ENCODE measurements around the gene PADI2. TPM values are rescaled to one million over a fixed set of nuclear protein-coding genes. Genes with fewer than 3 reads are reported as not detected.

PADI2 gene
- total and polyA plus RNA-seq, 2 donors (not counting 1 experiment from before 2014, with no cell fraction given), result 0.25 to 14.2 TPM

DNA sequence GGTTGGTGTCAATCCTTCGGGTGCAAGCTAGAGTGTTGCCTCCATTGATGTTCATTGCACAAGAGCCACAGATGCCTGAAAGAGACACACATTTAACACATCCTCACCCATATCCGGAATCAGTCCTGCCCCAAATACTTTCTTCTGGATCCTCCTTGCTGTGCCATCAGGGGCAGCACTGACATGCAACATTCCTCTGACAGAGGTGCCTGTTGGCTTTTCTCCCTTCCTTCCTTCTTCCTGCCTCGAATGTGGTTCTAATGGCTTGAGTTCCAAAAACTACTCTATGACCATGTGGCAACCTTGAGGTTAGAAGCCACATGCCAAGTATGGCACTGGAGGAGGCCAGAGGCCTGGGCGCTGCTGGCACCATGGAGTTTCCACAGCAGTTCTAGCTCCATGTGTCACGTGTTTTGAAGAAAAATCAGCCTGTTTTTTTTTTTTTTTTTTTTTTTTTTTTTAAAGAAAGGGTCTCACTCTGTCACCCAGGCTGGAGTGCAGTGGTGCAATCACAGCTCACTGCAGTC, 90.5 kb downstream of the PADI2 start:
- Histone ChIP-seq H4K20me1 (ENCODE audit: control insufficient read depth, insufficient read depth, low read length, poor library complexity, severe bottlenecking) (peaks cover 10% of the 10 kb centered on the region), H3K79me2 (ENCODE audit: control insufficient read depth, insufficient read depth, low read length) (peaks cover 4% of the 10 kb centered on the region), H3K9ac (ENCODE audit: low read length) (no peak overlapping the region), H3K36me3 (replicated peaks in 1 of 2; ENCODE audit: control extremely low read depth in 1 of 2, control insufficient read depth in 1 of 2, extremely low read depth in 1 of 2, insufficient read depth in 2 of 2, low read length in 1 of 2) (peaks cover 13 to 77% of the 10 kb centered on the region in 2 experiments), H3K27ac (ENCODE audit: low read length in 2 of 2) (no peak overlapping the region), H3K4me3 (ENCODE audit: control extremely low read depth in 1 of 5, extremely low read depth in 1 of 5, insufficient read depth in 1 of 5, low read depth in 2 of 5, low read length in 4 of 5) (no peak overlapping the region), H2AFZ (ENCODE audit: insufficient read depth, low read depth, low read length, poor library complexity, severe bottlenecking) (no peak overlapping the region), H3K9me3 (ENCODE audit: control extremely low read depth in 1 of 3, control insufficient read depth in 2 of 3, insufficient read depth in 1 of 3, low read length in 2 of 3) (no peaks in the 10 kb centered on the region), H3K27me3 (replicated peaks in 1 of 4; ENCODE audit: control extremely low read depth in 1 of 4, control insufficient read depth in 3 of 4, insufficient read depth in 4 of 4, low read length in 3 of 4) (no peaks in the 10 kb centered on the region), H3K4me1 (ENCODE audit: control insufficient read depth in 2 of 2, insufficient read depth in 2 of 2, low read length in 2 of 2) (no peaks in the 10 kb centered on the region), H3K4me2 (replicated peaks; ENCODE audit: low read depth, low read length, poor library complexity, severe bottlenecking) (no peak overlapping the region)
- WGBS (ENCODE audit: insufficient coverage), result 92% methylated on average over 2 of the region's 5 CpGs
- H3K27ac Mint-ChIP-seq, result no peak overlapping the region
- H3K4me1 Mint-ChIP-seq, result no peaks in the 10 kb centered on the region
- DNase-seq (no peak), ATAC-seq (ENCODE audit: low read depth) (no peak)
- TF ChIP-seq EZH2 (IDR thresholded peaks at IDR 0.05; ENCODE audit: borderline replicate concordance, insufficient read depth, low read depth, low read length, poor library complexity, severe bottlenecking) (no peak), CTCF (IDR thresholded peaks at IDR 0.05) (no peak)
- no peaks in the 10 kb centered on the region for H3K27me3 Mint-ChIP-seq
- intact Hi-C loops (cut with micrococcal nuclease), result no loop called here
- ChIA-PET CTCF (no interaction called here), POLR2A (no interaction called here)
- no peak overlapping the region for H3K4me3 Mint-ChIP-seq
- H3K9me3 Mint-ChIP-seq (ENCODE audit: insufficient read depth), result no peaks in the 10 kb centered on the region

DNA sequence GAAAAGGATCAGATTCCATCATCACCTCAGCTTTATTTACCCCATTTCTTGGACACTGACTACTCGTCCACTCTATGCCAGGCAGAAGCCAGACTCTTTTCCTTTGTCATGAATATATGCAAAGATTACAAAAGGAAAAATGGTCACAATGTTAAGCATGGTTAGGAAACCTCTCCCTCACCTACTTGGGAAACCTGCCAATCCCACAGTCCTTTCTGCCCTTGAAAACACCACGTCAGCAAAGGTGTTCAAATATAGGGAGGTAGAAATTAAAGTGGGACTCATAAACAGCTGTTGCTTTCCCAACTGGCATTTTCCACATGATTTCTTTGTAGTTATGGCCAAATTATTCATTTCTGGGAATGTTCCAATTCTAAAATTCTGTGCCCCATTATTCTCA, 91.4 kb downstream of the PADI2 start:
- H3K36me3 ChIP-seq (replicated peaks in 1 of 2; ENCODE audit: control extremely low read depth in 1 of 2, control insufficient read depth in 1 of 2, extremely low read depth in 1 of 2, insufficient read depth in 2 of 2, low read length in 1 of 2), result peaks cover 10 to 77% of the 10 kb centered on the region in 2 experiments
- no peak overlapping the region for H3K4me3 ChIP-seq (ENCODE audit: control extremely low read depth in 1 of 5, extremely low read depth in 1 of 5, insufficient read depth in 1 of 5, low read depth in 2 of 5, low read length in 4 of 5)

More for the DNA sequence above, 91.4 kb downstream of the PADI2 start:
- Mint-ChIP-seq H3K27me3 (no peaks in the 10 kb centered on the region), H3K4me1 (no peaks in the 10 kb centered on the region), H3K9me3 (ENCODE audit: insufficient read depth) (no peaks in the 10 kb centered on the region), H3K4me3 (no peak overlapping the region), H3K27ac (no peak overlapping the region)
- CTCF ChIA-PET, result no interaction called here
- ATAC-seq (ENCODE audit: low read depth) (no peak), DNase-seq (no peak)
- Histone ChIP-seq H4K20me1 (ENCODE audit: control insufficient read depth, insufficient read depth, low read length, poor library complexity, severe bottlenecking) (peaks cover 6% of the 10 kb centered on the region), H3K27me3 (replicated peaks in 1 of 4; ENCODE audit: control extremely low read depth in 1 of 4, control insufficient read depth in 3 of 4, insufficient read depth in 4 of 4, low read length in 3 of 4) (no peaks in the 10 kb centered on the region), H3K4me1 (ENCODE audit: control insufficient read depth in 2 of 2, insufficient read depth in 2 of 2, low read length in 2 of 2) (peaks cover 0 to 5% of the 10 kb centered on the region in 2 donors), H3K27ac (ENCODE audit: low read length in 2 of 2) (no peak overlapping the region), H3K9ac (ENCODE audit: low read length) (no peak overlapping the region), H3K4me2 (replicated peaks; ENCODE audit: low read depth, low read length, poor library complexity, severe bottlenecking) (no peak overlapping the region), H3K9me3 (ENCODE audit: control extremely low read depth in 1 of 3, control insufficient read depth in 2 of 3, insufficient read depth in 1 of 3, low read length in 2 of 3) (no peaks in the 10 kb centered on the region), H2AFZ (ENCODE audit: insufficient read depth, low read depth, low read length, poor library complexity, severe bottlenecking) (no peak overlapping the region), H3K79me2 (ENCODE audit: control insufficient read depth, insufficient read depth, low read length) (peaks cover 4% of the 10 kb centered on the region)
- POLR2A ChIA-PET, result no interaction called here
- TF ChIP-seq CTCF (IDR thresholded peaks at IDR 0.05), result no peak
- no peak for TF ChIP-seq EZH2 (IDR thresholded peaks at IDR 0.05; ENCODE audit: borderline replicate concordance, insufficient read depth, low read depth, low read length, poor library complexity, severe bottlenecking)
- no CpG with 5 or more reads among the region's 2 CpGs for WGBS (ENCODE audit: insufficient coverage)
- intact Hi-C loops (cut with micrococcal nuclease), result no loop called here

Measured in B cell (primary cell).